WTC11 (cell line): ENCODE measurements around the gene RPRD1B. TPM values are rescaled to one million over a fixed set of nuclear protein-coding genes. Genes with fewer than 3 reads are reported as not detected.
A peak's percentile ranks its signal among the peaks of the same experiment; 100 is the strongest.

ENCODE experiments used
- ATAC-seq: fragments of 200-7000 bp; cut with Tn5 transposase; 2 replicates; pipeline ENCODE4 v1.10.0; 2021; ENCODE audit warnings: mild to moderate bottlenecking, moderate library complexity
- CTCF ChIA-PET: fragments of 300-600 bp; sonication (Branson Sonifier 250); formaldehyde crosslinking; loops from one replicate; lab custom pipeline; 2021; ENCODE audit warnings: antibody characterized with exemption; lab: Charles Lee
- POLR2A ChIA-PET: fragments of 350-600 bp; sonication (Branson Sonifier 250); formaldehyde crosslinking; loops from one replicate; lab custom pipeline; 2021; ENCODE audit warnings: antibody characterized with exemption; lab: Charles Lee
- DNase-seq: peaks from one replicate; pipeline ENCODE4 v3.0.0; 2021; ENCODE audit warnings: low spot score
- H3K27ac Mint-ChIP-seq: 2 replicates; pipeline ENCODE4 v1.8.0; 2021; ENCODE audit warnings: mixed read lengths
- H3K27me3 Mint-ChIP-seq: 2 replicates; pipeline ENCODE4 v1.8.0; 2021; ENCODE audit warnings: low read depth, mild to moderate bottlenecking, moderate library complexity, mixed read lengths
- H3K36me3 Mint-ChIP-seq: 2 replicates; pipeline ENCODE4 v1.8.0; 2021; ENCODE audit warnings: mixed read lengths
- H3K4me1 Mint-ChIP-seq: 2 replicates; pipeline ENCODE4 v1.8.0; 2022; ENCODE audit warnings: mixed read lengths
- H3K4me3 Mint-ChIP-seq: 2 replicates; pipeline ENCODE4 v1.8.0; 2021; ENCODE audit warnings: mild to moderate bottlenecking, moderate library complexity, mixed read lengths
- H3K9me3 Mint-ChIP-seq: 2 replicates; pipeline ENCODE4 v1.8.0; 2021; ENCODE audit warnings: mixed read lengths
- CREB1 ChIP-seq: sonication (generic); formaldehyde crosslinking; IDR thresholded peaks from 2 replicates; pipeline ENCODE4 v1.8.0; 2023; ENCODE audit warnings: mild to moderate bottlenecking, missing genetic modification reagents
- CREM ChIP-seq: sonication (generic); formaldehyde crosslinking; IDR thresholded peaks from 2 replicates; pipeline ENCODE4 v1.8.1; 2022; ENCODE audit warnings: mild to moderate bottlenecking, missing genetic modification reagents, moderate library complexity
- EMX1 ChIP-seq: fragments of 250-450 bp; sonication (Bioruptor Pico); IDR thresholded peaks from 2 replicates; pipeline ENCODE4 v1.8.0; 2021; ENCODE audit warnings: mild to moderate bottlenecking
- ETV6 ChIP-seq: sonication (generic); formaldehyde crosslinking; IDR thresholded peaks from 2 replicates; pipeline ENCODE4 v1.8.1; 2022; ENCODE audit warnings: mild to moderate bottlenecking, missing genetic modification reagents
- FOXK1 ChIP-seq: sonication (generic); formaldehyde crosslinking; IDR thresholded peaks from 2 replicates; pipeline ENCODE4 v1.8.0; 2022; ENCODE audit warnings: mild to moderate bottlenecking, moderate library complexity, missing genetic modification reagents
- MYBL2 ChIP-seq: sonication (generic); formaldehyde crosslinking; IDR thresholded peaks from 2 replicates; pipeline ENCODE4 v1.8.1; 2023; ENCODE audit warnings: mild to moderate bottlenecking, moderate library complexity, missing genetic modification reagents
- NFE2L1 ChIP-seq: sonication (generic); formaldehyde crosslinking; IDR thresholded peaks from 2 replicates; pipeline ENCODE4 v1.8.1; 2023; ENCODE audit warnings: missing genetic modification reagents
- RORB ChIP-seq: fragments of 250-450 bp; sonication (Bioruptor Pico); IDR thresholded peaks from 2 replicates; pipeline ENCODE4 v1.9.0; 2021; ENCODE audit warnings: mild to moderate bottlenecking
- ZBTB21 ChIP-seq: sonication (generic); formaldehyde crosslinking; IDR thresholded peaks from 2 replicates; pipeline ENCODE4 v1.8.1; 2023; ENCODE audit warnings: mild to moderate bottlenecking, missing genetic modification reagents, borderline replicate concordance
- ZNF121 ChIP-seq: sonication (generic); formaldehyde crosslinking; IDR thresholded peaks from 2 replicates; pipeline ENCODE4 v1.8.0; 2023; ENCODE audit warnings: missing genetic modification reagents
- ZNF317 ChIP-seq: sonication (generic); formaldehyde crosslinking; IDR thresholded peaks from 2 replicates; pipeline ENCODE4 v1.8.1; 2023; ENCODE audit warnings: low read depth, mild to moderate bottlenecking, moderate library complexity, missing genetic modification reagents, borderline replicate concordance
- ZNF423 ChIP-seq: fragments of 250-450 bp; sonication (Bioruptor Pico); IDR thresholded peaks from 2 replicates; pipeline ENCODE4 v2.1.2; 2022; ENCODE audit warnings: mild to moderate bottlenecking, moderate library complexity
- total RNA-seq: library from RNA; stranded (reverse); gene quantifications from 3 replicates; pipeline ENCODE4 v1.2.3, GENCODE V29; 2021
- TF ChIP-seq, protein P1 (sequence below): sonication (generic); formaldehyde crosslinking; IDR thresholded peaks from 2 replicates; pipeline ENCODE4 v1.8.1; 2023; ENCODE audit warnings: mild to moderate bottlenecking, missing genetic modification reagents, moderate library complexity
- TF ChIP-seq, protein P2 (sequence below): sonication (generic); formaldehyde crosslinking; IDR thresholded peaks from 2 replicates; pipeline ENCODE4 v1.8.0; 2022; ENCODE audit warnings: mild to moderate bottlenecking, missing genetic modification reagents
- TF ChIP-seq, protein P3 (sequence below): fragments of 250-450 bp; sonication (Bioruptor Pico); IDR thresholded peaks from 2 replicates; pipeline ENCODE4 v2.1.2; 2022; ENCODE audit warnings: mild to moderate bottlenecking, moderate library complexity
- TF ChIP-seq, protein P4 (sequence below): sonication (generic); formaldehyde crosslinking; IDR thresholded peaks from 2 replicates; pipeline ENCODE4 v1.8.0; 2023; ENCODE audit warnings: missing genetic modification reagents
- TF ChIP-seq, protein P5 (sequence below): sonication (generic); formaldehyde crosslinking; IDR thresholded peaks from 2 replicates; pipeline ENCODE4 v1.8.1; 2022; ENCODE audit warnings: mild to moderate bottlenecking, moderate library complexity, missing genetic modification reagents
- TF ChIP-seq, protein P6 (sequence below): fragments of 250-450 bp; sonication (Bioruptor Pico); conservative IDR thresholded peaks from 2 replicates; pipeline ENCODE4 v1.9.0; 2021; ENCODE audit warnings: mild to moderate bottlenecking
- TF ChIP-seq, protein P7 (sequence below): fragments of 250-450 bp; sonication (Bioruptor Pico); IDR thresholded peaks from 2 replicates; pipeline ENCODE4 v1.9.0; 2021; ENCODE audit warnings: mild to moderate bottlenecking, borderline replicate concordance

RPRD1B gene
- total RNA-seq, 1 experiment from 2014 or later, result 21.4 TPM

DNA sequence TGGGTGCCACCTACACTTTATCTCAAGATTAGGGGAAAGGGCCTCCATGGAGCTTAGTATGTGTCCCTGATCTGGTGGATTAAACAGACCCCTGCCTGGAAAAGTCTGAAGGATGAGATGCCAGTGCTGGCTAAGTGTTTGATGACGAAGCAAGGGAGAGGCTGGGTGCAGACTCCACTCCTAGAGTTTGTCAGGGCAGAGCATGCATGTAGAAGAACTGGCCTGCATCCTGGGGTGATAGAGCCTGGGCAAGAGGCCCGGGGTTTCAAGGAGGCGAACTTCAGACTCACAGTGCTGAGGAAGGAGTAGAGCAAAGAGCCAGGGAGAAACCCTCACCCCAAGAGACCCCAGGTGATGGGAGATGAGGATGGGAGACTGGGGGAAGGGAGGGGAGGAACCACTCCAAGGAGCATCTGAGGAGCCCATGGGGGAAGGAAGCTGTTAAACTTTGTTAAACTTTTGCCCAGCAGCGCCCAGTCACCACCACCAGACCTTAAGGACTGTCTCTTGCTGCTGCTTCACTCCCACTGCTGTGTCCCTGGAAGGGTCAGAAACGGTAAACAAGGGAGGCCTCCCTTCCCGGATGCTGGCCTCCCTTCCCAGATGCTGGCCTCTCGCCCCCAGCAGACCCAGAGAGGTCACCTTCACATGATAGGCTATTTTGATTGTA lies 61.6 kb downstream of the RPRD1B start:
- no peaks in the 10 kb centered on the region for H3K27me3 Mint-ChIP-seq
- TF ChIP-seq, protein P1, sequence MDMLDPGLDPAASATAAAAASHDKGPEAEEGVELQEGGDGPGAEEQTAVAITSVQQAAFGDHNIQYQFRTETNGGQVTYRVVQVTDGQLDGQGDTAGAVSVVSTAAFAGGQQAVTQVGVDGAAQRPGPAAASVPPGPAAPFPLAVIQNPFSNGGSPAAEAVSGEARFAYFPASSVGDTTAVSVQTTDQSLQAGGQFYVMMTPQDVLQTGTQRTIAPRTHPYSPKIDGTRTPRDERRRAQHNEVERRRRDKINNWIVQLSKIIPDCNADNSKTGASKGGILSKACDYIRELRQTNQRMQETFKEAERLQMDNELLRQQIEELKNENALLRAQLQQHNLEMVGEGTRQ, result no peak
- TF ChIP-seq, protein P2, sequence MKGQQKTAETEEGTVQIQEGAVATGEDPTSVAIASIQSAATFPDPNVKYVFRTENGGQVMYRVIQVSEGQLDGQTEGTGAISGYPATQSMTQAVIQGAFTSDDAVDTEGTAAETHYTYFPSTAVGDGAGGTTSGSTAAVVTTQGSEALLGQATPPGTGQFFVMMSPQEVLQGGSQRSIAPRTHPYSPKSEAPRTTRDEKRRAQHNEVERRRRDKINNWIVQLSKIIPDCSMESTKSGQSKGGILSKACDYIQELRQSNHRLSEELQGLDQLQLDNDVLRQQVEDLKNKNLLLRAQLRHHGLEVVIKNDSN (CRISPR knock-in tag), result no peak
- no peak for TF ChIP-seq RORB
- TF ChIP-seq ETV6 (CRISPR knock-in tag), result no peak
- no peak for TF ChIP-seq EMX1
- TF ChIP-seq, protein P3, sequence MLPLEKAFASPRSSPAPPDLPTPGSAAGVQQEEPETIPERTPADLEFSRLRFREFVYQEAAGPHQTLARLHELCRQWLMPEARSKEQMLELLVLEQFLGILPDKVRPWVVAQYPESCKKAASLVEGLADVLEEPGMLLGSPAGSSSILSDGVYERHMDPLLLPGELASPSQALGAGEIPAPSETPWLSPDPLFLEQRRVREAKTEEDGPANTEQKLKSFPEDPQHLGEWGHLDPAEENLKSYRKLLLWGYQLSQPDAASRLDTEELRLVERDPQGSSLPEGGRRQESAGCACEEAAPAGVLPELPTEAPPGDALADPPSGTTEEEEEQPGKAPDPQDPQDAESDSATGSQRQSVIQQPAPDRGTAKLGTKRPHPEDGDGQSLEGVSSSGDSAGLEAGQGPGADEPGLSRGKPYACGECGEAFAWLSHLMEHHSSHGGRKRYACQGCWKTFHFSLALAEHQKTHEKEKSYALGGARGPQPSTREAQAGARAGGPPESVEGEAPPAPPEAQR, result no peak
- no peak for TF ChIP-seq FOXK1 (CRISPR knock-in tag)
- no peak for TF ChIP-seq CREM (CRISPR knock-in tag)
- TF ChIP-seq, protein P4, sequence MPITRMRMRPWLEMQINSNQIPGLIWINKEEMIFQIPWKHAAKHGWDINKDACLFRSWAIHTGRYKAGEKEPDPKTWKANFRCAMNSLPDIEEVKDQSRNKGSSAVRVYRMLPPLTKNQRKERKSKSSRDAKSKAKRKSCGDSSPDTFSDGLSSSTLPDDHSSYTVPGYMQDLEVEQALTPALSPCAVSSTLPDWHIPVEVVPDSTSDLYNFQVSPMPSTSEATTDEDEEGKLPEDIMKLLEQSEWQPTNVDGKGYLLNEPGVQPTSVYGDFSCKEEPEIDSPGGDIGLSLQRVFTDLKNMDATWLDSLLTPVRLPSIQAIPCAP, result no peak
- no peak for TF ChIP-seq NFE2L1 (CRISPR knock-in tag)
- TF ChIP-seq, protein P5, sequence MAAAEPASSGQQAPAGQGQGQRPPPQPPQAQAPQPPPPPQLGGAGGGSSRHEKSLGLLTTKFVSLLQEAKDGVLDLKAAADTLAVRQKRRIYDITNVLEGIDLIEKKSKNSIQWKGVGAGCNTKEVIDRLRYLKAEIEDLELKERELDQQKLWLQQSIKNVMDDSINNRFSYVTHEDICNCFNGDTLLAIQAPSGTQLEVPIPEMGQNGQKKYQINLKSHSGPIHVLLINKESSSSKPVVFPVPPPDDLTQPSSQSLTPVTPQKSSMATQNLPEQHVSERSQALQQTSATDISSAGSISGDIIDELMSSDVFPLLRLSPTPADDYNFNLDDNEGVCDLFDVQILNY (CRISPR knock-in tag), result no peak
- TF ChIP-seq, protein P6, sequence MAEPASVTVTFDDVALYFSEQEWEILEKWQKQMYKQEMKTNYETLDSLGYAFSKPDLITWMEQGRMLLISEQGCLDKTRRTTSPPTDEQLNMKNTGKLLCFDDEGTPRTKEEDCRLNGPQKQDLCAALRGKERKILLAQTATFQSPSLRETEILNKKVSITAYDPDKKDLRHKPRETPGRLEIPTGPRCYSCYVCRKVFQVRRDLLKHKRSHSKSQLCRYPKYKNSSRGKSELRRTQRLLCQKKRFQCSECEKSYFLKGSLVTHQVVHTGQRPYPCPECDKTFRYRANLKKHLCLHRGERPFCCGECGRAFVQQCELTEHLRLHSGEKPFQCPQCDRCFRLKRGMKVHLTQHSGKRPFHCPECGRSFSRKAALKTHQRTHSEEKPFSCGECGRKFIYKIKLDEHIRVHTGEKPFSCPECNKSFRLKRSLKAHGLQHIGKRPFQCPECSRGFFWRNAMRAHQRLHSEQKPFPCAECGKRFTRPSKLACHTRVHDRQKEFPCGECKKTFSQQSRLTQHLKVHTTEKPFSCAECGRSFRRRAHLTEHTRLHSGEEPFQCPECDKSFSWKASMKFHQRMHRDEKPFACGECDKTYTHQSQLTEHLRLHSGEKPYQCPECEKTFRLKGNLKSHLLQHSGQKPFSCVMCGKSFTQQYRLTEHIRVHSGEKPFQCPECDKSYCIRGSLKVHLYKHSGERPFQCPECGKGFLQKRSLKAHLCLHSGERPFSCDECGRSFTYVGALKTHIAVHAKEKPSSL (CRISPR knock-in tag), result no peak
- TF ChIP-seq ZNF121 (CRISPR knock-in tag), result no peak
- no peak for TF ChIP-seq ZNF317 (CRISPR knock-in tag)
- no peak for TF ChIP-seq ZNF423 (CRISPR knock-in tag)
- no peak for TF ChIP-seq ZBTB21 (CRISPR knock-in tag)
- TF ChIP-seq MYBL2 (CRISPR knock-in tag), result no peak
- TF ChIP-seq, protein P7, sequence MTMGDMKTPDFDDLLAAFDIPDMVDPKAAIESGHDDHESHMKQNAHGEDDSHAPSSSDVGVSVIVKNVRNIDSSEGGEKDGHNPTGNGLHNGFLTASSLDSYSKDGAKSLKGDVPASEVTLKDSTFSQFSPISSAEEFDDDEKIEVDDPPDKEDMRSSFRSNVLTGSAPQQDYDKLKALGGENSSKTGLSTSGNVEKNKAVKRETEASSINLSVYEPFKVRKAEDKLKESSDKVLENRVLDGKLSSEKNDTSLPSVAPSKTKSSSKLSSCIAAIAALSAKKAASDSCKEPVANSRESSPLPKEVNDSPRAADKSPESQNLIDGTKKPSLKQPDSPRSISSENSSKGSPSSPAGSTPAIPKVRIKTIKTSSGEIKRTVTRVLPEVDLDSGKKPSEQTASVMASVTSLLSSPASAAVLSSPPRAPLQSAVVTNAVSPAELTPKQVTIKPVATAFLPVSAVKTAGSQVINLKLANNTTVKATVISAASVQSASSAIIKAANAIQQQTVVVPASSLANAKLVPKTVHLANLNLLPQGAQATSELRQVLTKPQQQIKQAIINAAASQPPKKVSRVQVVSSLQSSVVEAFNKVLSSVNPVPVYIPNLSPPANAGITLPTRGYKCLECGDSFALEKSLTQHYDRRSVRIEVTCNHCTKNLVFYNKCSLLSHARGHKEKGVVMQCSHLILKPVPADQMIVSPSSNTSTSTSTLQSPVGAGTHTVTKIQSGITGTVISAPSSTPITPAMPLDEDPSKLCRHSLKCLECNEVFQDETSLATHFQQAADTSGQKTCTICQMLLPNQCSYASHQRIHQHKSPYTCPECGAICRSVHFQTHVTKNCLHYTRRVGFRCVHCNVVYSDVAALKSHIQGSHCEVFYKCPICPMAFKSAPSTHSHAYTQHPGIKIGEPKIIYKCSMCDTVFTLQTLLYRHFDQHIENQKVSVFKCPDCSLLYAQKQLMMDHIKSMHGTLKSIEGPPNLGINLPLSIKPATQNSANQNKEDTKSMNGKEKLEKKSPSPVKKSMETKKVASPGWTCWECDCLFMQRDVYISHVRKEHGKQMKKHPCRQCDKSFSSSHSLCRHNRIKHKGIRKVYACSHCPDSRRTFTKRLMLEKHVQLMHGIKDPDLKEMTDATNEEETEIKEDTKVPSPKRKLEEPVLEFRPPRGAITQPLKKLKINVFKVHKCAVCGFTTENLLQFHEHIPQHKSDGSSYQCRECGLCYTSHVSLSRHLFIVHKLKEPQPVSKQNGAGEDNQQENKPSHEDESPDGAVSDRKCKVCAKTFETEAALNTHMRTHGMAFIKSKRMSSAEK (CRISPR knock-in tag), result no peak
- TF ChIP-seq CREB1 (CRISPR knock-in tag), result no peak
- TF ChIP-seq, all 79 proteins: peak for 0
- Mint-ChIP-seq H3K4me3 (no peak overlapping the region), H3K27ac (peak overlapping the region; percentile 72; the same call in 1 of the 2 replicates), H3K9me3 (peaks cover 8% of the 10 kb centered on the region), H3K36me3 (peaks cover 12% of the 10 kb centered on the region), H3K4me1 (no peaks in the 10 kb centered on the region)
- POLR2A ChIA-PET, result no interaction called here
- no peak for DNase-seq
- CTCF ChIA-PET, result interaction anchor here (2.6 kb wide), 1 partner anchor 21 kb away, joined by 11 read pairs; no protein-coding TSS in a partner anchor
- ATAC-seq, result no peak
